Mesenchymal stem cell (in vitro differentiated cells and primary cell): Measurements from ENCODE around the gene DNAI4.
A peak's percentile ranks its signal among the peaks of the same experiment; 100 is the strongest.

Experiments
- DNase-seq: peaks from one replicate; pipeline ENCODE4 v3.0.0-alpha.2; 2013
- H2AFZ ChIP-seq: one replicate; pipeline ENCODE4 v1.6.1; 2013; ENCODE audit warnings: low read depth, mild to moderate bottlenecking, control low read depth, inconsistent platforms, low read length, moderate library complexity
- H2AK5ac ChIP-seq: 2 replicates; pipeline ENCODE4 v1.6.1; 2013; ENCODE audit warnings: low read length, moderate library complexity, mild to moderate bottlenecking, inconsistent platforms; ENCODE audit not compliant: severe bottlenecking
- H2BK120ac ChIP-seq: one replicate; pipeline ENCODE4 v1.6.1; 2013; ENCODE audit warnings: low read depth, mild to moderate bottlenecking, inconsistent platforms, low read length, moderate library complexity
- H2BK12ac ChIP-seq, 2 experiments: one replicate each; pipeline ENCODE4 v1.6.1; 2013; ENCODE audit warnings: inconsistent platforms in 2 of 2, low read length in 2 of 2, mild to moderate bottlenecking in 2 of 2, moderate library complexity in 2 of 2, control low read depth in 1 of 2
- H2BK15ac ChIP-seq: one replicate; pipeline ENCODE4 v1.6.1; 2013; ENCODE audit warnings: mild to moderate bottlenecking, low read depth, inconsistent platforms; ENCODE audit not compliant: poor library complexity, severe bottlenecking
- H2BK5ac ChIP-seq: 2 replicates; pipeline ENCODE4 v1.6.1; 2013; ENCODE audit warnings: low read depth, mild to moderate bottlenecking, low read length, control low read depth, inconsistent platforms; ENCODE audit not compliant: poor library complexity, severe bottlenecking
- H3K14ac ChIP-seq, 2 experiments: one replicate each; pipeline ENCODE4 v1.6.1; 2013; ENCODE audit warnings: inconsistent platforms in 2 of 2, low read length in 2 of 2, control low read depth in 1 of 2, mild to moderate bottlenecking in 1 of 2, moderate library complexity in 1 of 2
- H3K18ac ChIP-seq, 2 experiments: one replicate each; pipeline ENCODE4 v1.6.1; 2013; ENCODE audit warnings: inconsistent platforms in 2 of 2, low read length in 2 of 2, control low read depth in 1 of 2, low read depth in 1 of 2, mild to moderate bottlenecking in 1 of 2
- H3K23ac ChIP-seq, 2 experiments: one replicate each; pipeline ENCODE4 v1.6.1; 2013; ENCODE audit warnings: inconsistent platforms in 2 of 2, low read length in 2 of 2, mild to moderate bottlenecking in 2 of 2, moderate library complexity in 2 of 2, control low read depth in 1 of 2
- H3K27ac ChIP-seq: 2 replicates; pipeline ENCODE4 v1.5.1; 2013; ENCODE audit warnings: mild to moderate bottlenecking, moderate library complexity, low read length, control low read depth, inconsistent platforms; ENCODE audit not compliant: poor library complexity, severe bottlenecking
- H3K27me3 ChIP-seq, 2 experiments: 2 replicates each; pipeline versions ENCODE4 v1.6.1 to v1.7.0; 2013; ENCODE audit warnings: low read length in 2 of 2, mild to moderate bottlenecking in 2 of 2, moderate library complexity in 2 of 2, control low read depth in 1 of 2, inconsistent platforms in 1 of 2; ENCODE audit not compliant: control insufficient read depth in 1 of 2, insufficient read depth in 1 of 2
- H3K36me3 ChIP-seq, 2 experiments: 2 replicates each; pipeline versions ENCODE4 v1.6.1 to v1.7.0; 2013; ENCODE audit warnings: low read length in 2 of 2, control low read depth in 1 of 2, inconsistent platforms in 1 of 2, low read depth in 1 of 2, mild to moderate bottlenecking in 1 of 2; ENCODE audit not compliant: insufficient read depth in 2 of 2, control insufficient read depth in 1 of 2
- H3K4ac ChIP-seq, 2 experiments: one replicate each; pipeline ENCODE4 v1.6.1; 2013; ENCODE audit warnings: inconsistent platforms in 2 of 2, low read length in 2 of 2, mild to moderate bottlenecking in 2 of 2, moderate library complexity in 2 of 2, control low read depth in 1 of 2, low read depth in 1 of 2
- H3K4me1 ChIP-seq: 2 replicates; pipeline ENCODE4 v1.6.1; 2013; ENCODE audit warnings: low read depth, low read length, control low read depth; ENCODE audit not compliant: control insufficient read depth, insufficient read depth
- H3K4me2 ChIP-seq: 2 replicates; pipeline ENCODE4 v1.6.1; 2013; ENCODE audit warnings: low read length, mild to moderate bottlenecking, inconsistent platforms; ENCODE audit not compliant: poor library complexity, severe bottlenecking
- H3K4me3 ChIP-seq, 2 experiments: 2 replicates each; pipeline versions ENCODE4 v1.5.1 to v1.7.0; 2013; ENCODE audit warnings: low read length in 2 of 2, mild to moderate bottlenecking in 2 of 2, control low read depth in 1 of 2, low read depth in 1 of 2; ENCODE audit not compliant: insufficient read depth in 1 of 2
- H3K79me1 ChIP-seq: replicated peaks from 2 replicates; pipeline ENCODE4 v1.6.1; 2013; ENCODE audit warnings: mild to moderate bottlenecking, control low read depth, low read length, inconsistent platforms; ENCODE audit not compliant: poor library complexity, severe bottlenecking
- H3K9ac ChIP-seq: 2 replicates; pipeline ENCODE4 v1.7.0; 2013; ENCODE audit warnings: mild to moderate bottlenecking, low read length, moderate library complexity
- H3K9me3 ChIP-seq: 2 replicates; pipeline ENCODE4 v1.7.0; 2013; ENCODE audit warnings: mild to moderate bottlenecking, low read length; ENCODE audit not compliant: control insufficient read depth
- H4K8ac ChIP-seq: one replicate; pipeline ENCODE4 v1.6.1; 2013; ENCODE audit warnings: inconsistent platforms, mild to moderate bottlenecking, low read length, moderate library complexity
- H4K91ac ChIP-seq: one replicate; pipeline ENCODE4 v1.6.1; 2013; ENCODE audit warnings: mild to moderate bottlenecking, low read length, inconsistent platforms
- WGBS: methylation state at CpG from one replicate; pipeline ENCODE4 v1.1.7; 2013; ENCODE audit warnings: mixed read lengths; 5-methylcytosine and 5-hydroxymethylcytosine counted together

The DNAI4 gene

DNA sequence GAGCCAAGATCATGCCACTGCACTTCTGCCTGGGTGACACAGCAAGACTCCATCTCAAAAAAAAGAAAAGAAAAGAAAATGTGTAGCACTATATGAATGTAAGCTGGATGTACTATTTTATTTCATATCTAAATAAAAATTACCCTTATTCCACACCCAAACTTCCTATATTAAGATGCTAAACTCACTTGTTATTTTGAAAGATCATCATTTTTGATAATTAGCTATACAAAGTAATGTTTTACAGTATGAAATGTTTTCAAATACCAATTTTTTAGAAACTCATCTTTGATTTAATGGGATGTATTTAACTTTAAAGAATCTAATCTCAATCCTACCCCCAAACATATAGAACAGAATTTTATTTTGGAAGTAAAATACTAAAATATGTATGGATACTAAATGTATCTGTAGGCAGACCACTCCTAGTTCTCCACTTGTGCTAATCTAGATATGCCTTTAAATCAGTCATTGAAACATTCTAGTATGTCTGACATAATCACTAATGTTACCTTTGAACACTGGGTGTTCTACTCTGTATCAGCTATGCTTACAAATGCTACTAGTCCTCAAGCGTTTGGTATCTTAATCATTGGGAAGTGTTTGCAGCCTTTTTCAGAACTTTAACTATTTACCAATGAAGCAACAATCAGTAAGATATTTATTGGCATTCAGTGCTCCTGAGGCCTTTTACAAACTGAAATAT, 13.0 kb upstream of the DNAI4 start:
- Histone ChIP-seq H2BK15ac (no peak overlapping the region), H3K9ac (no peak overlapping the region), H3K4me1 (peaks cover 3% of the 10 kb centered on the region), H3K18ac (no peak overlapping the region), H3K27me3 (no peaks in the 10 kb centered on the region), H3K14ac (no peak overlapping the region), H4K8ac (no peak overlapping the region), H3K27ac (no peak overlapping the region), H2BK120ac (no peak overlapping the region), H3K23ac (no peak overlapping the region), H4K91ac (no peak overlapping the region), H2BK5ac (no peak overlapping the region), H3K9me3 (no peaks in the 10 kb centered on the region), H2BK12ac (no peak overlapping the region), H3K36me3 (peaks cover 3 to 11% of the 10 kb centered on the region in 2 experiments), H3K79me1 (peaks cover 1% of the 10 kb centered on the region), H3K4me3 (no peak overlapping the region), H2AFZ (no peak overlapping the region), H3K4ac (no peak overlapping the region), H3K4me2 (no peak overlapping the region), H2AK5ac (no peak overlapping the region)
- no CpG with 5 or more reads among the region's 1 CpG for WGBS
- DNase-seq = no peak

DNA sequence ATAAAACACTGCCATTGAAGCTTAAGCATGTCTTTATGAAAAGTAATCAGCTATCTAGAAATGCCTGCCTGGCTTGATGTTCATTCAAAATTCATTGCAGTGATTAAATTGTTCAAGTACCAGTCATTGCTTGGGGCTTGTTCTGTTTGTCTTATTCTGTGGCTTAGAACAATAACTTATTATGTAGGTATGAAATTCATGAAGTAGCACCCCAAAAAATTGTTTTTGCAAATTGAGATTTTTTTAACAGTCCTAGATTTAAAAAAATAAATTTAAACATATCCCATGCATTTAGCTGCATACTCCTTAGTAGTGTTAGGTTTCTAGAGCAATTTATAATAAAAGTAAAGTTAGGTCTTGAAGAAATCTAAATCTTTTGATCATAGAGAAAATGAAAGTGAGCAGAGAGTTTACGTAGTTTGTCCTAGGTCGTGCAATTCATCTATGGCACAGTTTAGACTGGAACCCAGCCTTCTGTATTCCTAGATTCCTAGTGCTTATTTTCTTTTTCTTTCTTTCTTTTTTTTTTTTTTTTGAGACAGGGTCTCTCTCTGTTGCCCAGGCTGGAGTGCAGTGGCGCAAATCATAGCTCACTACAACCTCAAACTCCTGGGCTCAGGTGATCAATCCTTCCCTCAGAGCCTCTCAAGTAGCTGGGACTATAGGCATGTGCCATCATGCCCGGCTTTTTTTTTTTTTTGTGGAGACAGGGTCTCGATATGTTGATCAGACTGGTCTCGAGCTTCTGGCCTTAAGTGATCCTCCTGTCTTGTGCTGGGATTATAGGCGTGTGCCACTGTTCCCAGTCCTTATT, 9.4 kb upstream of the DNAI4 start:
- Histone ChIP-seq H3K4me3 (peak overlapping the region in 1 of 2 experiments; percentile 89), H3K23ac (no peak overlapping the region), H3K27me3 (no peaks in the 10 kb centered on the region), H2AFZ (no peak overlapping the region), H3K9ac (peak overlapping the region; percentile 99), H2BK5ac (no peak overlapping the region), H3K4me1 (peaks cover 3% of the 10 kb centered on the region), H2BK120ac (no peak overlapping the region), H3K9me3 (no peaks in the 10 kb centered on the region), H3K18ac (no peak overlapping the region), H3K27ac (no peak overlapping the region), H4K8ac (no peak overlapping the region), H2BK12ac (no peak overlapping the region), H3K36me3 (peaks cover 0 to 3% of the 10 kb centered on the region in 2 experiments), H3K4me2 (no peak overlapping the region), H4K91ac (no peak overlapping the region), H2BK15ac (no peak overlapping the region), H3K4ac (no peak overlapping the region), H3K14ac (no peak overlapping the region), H3K79me1 (no peaks in the 10 kb centered on the region), H2AK5ac (no peak overlapping the region)
- DNase-seq = no peak
- WGBS = 96% methylated on average over 4 of the region's 7 CpGs

DNA sequence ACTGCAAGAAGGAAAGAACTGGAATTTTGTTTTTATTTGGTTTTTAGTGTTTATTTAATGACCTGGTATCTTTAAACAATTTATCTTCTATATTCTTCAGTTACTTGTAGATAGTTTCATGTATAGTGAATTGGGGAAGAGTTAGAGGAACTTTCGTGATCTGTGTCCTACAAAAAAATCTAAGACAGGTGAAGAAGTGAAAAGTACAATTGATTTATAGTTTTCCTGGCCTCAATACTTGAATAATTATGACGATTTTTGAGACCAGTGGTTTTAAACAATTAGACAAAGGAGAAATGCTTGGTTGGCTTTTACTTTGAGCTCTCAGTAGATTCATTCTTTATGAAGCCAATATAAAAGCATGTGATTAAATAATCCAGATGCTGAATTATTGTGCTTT, 7.6 kb upstream of the DNAI4 start:
- H3K27me3 ChIP-seq = no peaks in the 10 kb centered on the region
- no peak overlapping the region for H3K18ac ChIP-seq
- peak overlapping the region in 1 of 2 experiments; percentile 89 for H3K4me3 ChIP-seq
- H3K4me2 ChIP-seq = no peak overlapping the region
- no peak overlapping the region for H3K27ac ChIP-seq
- DNase-seq = no peak
- no peaks in the 10 kb centered on the region for H3K79me1 ChIP-seq
- H3K23ac ChIP-seq = no peak overlapping the region
- H2BK5ac ChIP-seq = no peak overlapping the region
- H3K14ac ChIP-seq = no peak overlapping the region
- H2BK120ac ChIP-seq = no peak overlapping the region
- WGBS = 61% methylated on average over 2 of the region's 2 CpGs
- H2AFZ ChIP-seq = no peak overlapping the region
- H3K9ac ChIP-seq = peak overlapping the region; percentile 99
- no peak overlapping the region for H2BK15ac ChIP-seq
- H3K9me3 ChIP-seq = no peaks in the 10 kb centered on the region
- H4K8ac ChIP-seq = no peak overlapping the region
- H3K4ac ChIP-seq = no peak overlapping the region
- H3K4me1 ChIP-seq = peaks cover 2% of the 10 kb centered on the region
- H3K36me3 ChIP-seq = peaks cover 2 to 4% of the 10 kb centered on the region in 2 experiments
- H4K91ac ChIP-seq = no peak overlapping the region
- no peak overlapping the region for H2AK5ac ChIP-seq
- no peak overlapping the region for H2BK12ac ChIP-seq

DNA sequence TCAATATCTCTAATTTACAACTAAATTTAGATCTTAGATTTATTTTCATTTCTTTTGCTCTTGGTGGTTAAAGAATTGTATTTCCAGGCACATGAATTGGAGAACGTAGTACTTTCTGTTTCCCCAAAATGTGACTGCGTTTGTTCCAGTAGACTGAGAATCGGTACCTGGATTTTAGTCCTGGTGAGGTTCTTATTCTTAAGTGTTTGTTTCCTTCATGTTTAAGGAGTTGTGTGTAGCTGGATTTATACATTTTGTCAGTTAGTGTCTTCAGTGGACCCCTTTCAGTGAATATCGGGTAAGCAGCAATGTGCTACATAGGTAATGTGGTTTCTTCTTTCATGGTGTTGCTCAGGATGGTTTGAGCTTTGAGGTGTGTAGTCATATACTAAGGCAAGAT, 6.9 kb upstream of the DNAI4 start:
- no peak overlapping the region for H2BK12ac ChIP-seq

More for the DNA sequence above, 6.9 kb upstream of the DNAI4 start:
- no peak overlapping the region for H3K27ac ChIP-seq
- DNase-seq = no peak
- no peaks in the 10 kb centered on the region for H3K9me3 ChIP-seq
- no peak overlapping the region for H2AK5ac ChIP-seq
- no peaks in the 10 kb centered on the region for H3K27me3 ChIP-seq
- peaks cover 0 to 4% of the 10 kb centered on the region in 2 experiments for H3K36me3 ChIP-seq
- H2AFZ ChIP-seq = no peak overlapping the region
- no peak overlapping the region for H4K8ac ChIP-seq
- H3K4me3 ChIP-seq = peak overlapping the region in 1 of 2 experiments; percentile 89
- H3K9ac ChIP-seq = peak overlapping the region; percentile 99
- no peaks in the 10 kb centered on the region for H3K79me1 ChIP-seq
- no peaks in the 10 kb centered on the region for H3K4me1 ChIP-seq
- peak overlapping the region; percentile 87 for H3K4me2 ChIP-seq
- WGBS = 45% methylated on average over 4 of the region's 4 CpGs
- no peak overlapping the region for H2BK5ac ChIP-seq
- H4K91ac ChIP-seq = no peak overlapping the region
- no peak overlapping the region for H3K23ac ChIP-seq
- no peak overlapping the region for H2BK15ac ChIP-seq
- no peak overlapping the region for H2BK120ac ChIP-seq
- peak overlapping the region in 1 of 2 experiments; percentile 9 for H3K14ac ChIP-seq
- no peak overlapping the region for H3K18ac ChIP-seq
- no peak overlapping the region for H3K4ac ChIP-seq
